NCI-H1694 (cell line): ENCODE results near the gene THAP8.
A peak's percentile ranks its signal among the peaks of the same experiment; 100 is the strongest.

ENCODE experiments used
- DNase-seq: peaks from one replicate; lab custom pipeline; 2025; lab: John Stamatoyannopoulos, UW

The THAP8 gene, protein sequence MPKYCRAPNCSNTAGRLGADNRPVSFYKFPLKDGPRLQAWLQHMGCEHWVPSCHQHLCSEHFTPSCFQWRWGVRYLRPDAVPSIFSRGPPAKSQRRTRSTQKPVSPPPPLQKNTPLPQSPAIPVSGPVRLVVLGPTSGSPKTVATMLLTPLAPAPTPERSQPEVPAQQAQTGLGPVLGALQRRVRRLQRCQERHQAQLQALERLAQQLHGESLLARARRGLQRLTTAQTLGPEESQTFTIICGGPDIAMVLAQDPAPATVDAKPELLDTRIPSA

GRCh38 chr19:36054119-36054732 is at the start of gene THAP8:
TSS of gene THAP8 (minus strand) at chr19:36054285. CDS start at chr19:36054217, 68 bp downstream.
- peak; percentile 99 for DNase-seq

- DNase-seq = no peak
These were observed 49.0 kb upstream of the THAP8 start for GRCh38 chr19:36103040-36103626.

DNA sequence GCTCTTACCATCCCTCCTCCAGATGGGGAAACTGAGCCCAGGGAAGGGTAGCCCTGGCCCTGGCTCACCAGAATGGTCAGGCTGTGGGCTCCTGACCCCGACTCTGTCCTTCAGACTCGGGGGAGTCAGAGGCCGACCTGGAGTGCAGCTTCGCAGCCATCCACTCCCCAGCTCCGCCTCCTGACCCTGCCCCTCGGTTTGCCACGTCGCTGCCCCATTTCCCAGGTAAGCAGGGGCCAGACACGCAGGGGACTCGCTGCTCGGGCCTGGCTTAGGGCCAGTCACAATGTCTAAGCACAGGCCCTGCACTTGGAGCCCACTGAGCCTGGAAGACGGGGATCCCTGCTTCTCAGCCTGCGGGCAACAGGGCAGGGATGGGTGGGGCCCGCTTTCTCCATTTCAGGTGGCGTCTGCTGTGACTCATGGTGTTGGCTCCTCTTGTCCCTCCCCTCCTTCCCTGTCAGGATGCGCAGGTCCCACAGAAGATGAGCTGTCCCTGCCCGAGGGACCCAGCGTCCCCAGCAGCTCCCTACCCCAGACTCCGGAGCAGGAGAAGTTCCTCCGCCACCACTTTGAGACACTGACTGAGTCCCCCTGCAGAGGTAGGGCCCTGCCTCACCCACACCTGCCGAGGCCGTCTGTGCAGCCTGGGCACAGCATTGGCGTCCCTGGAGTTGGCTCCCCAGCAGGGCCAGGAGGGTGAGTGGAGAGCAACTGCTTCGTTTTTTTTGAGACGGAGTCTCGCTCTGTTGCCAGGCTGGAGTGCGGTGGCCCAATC is 47.7 kb upstream of the THAP8 start:
- no peak for DNase-seq

- no peak for DNase-seq
These were observed 46.4 kb upstream of the THAP8 start for GRCh38 chr19:36100476-36100875.

DNA sequence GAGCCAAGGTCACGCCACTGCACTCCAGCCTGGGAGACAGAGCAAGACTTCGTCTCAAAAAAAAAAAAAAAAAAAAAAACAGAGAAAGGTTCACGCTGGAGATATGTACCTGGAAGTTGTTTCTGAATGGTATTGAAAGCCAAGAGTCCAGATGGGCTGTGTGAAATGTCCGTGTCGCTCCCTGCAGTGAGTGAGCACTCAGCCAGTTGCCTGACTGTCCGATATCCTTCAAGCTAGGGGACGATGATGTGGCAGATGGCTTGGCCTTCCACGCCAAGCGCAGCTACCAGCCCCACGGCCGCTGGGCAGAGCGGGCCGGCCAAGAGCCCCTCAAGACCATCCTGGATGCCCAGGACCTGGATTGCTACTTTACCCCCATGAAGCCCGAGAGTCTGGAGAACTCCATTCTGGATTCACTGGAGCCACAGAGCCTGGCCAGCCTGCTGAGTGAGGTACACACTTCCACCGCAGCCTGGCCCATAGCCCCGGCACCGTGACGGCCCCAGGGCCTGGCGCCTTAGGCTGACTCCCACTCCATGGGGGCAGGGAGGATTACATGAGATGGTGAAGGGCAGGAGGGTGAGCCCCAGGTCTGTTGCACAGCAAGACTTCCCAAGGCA is 45.2 kb upstream of the THAP8 start:
- DNase-seq = no peak

- DNase-seq = no peak
These were observed 43.0 kb upstream of the THAP8 start for GRCh38 chr19:36097036-36097435.

DNA sequence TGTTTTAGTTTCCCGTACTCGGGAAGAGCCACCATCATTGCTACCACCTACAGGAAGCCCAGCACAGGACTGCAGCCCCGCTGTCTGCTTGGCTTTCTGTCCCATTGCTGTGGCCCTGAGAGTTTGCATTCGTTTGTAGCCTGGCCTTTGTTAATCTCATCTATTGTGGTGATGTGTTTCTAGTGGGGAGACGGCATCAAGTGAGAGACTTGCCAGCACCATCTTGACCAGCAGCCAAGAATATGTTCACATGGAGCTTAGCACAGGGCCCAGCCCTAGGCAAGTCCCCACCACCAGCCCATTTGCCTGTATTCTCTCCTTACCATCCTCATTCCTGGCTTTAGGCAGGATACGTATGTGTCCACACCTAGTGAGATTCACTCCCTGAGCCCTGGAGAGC is 39.6 kb upstream of the THAP8 start:
- no peak for DNase-seq

GRCh38 chr19:36093146-36093662 is 39.1 kb upstream of the THAP8 start:
- no peak for DNase-seq

DNA sequence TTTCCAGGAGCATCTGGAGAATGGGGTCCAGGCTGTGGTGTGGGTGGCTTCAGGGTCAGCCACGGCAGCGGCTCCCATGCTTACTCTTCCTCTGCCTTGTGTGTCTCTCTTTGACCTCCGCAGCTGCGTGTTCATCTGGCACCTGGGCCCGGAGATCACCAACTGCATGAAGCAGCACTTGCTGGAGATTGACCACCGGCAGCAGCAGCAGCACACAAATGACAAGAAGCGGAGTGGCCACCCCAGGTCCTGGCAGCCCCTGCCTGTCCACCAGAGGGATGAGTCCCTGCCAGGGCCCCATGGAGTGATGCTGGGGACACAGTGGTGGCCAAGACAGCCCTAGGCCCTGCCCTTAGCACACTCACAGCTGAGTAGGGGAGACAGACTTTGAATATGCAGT is 38.5 kb upstream of the THAP8 start:
- no peak for DNase-seq

- DNase-seq = no peak
These were observed 37.0 kb upstream of the THAP8 start for GRCh38 chr19:36090910-36091695.

DNA sequence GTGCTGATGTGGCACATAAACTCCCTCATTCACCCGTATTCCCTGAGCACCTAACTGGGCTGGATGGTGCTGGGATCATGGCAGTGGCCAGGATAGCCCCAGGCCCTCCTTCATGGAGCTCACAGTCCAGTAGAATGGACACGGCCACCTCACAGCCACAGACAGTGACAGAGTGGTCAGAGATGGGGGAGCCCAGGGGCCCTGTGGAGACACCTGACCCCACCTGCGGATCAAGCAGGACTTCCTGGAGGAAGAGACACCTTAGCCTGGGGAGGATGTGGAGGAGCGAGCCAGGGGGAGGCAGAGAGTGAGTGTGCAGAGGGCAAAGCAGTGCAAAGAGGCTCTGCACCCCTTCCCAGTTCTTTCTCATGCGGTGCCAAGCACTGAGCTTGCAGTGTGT is 35.8 kb upstream of the THAP8 start:
- no peak for DNase-seq

- DNase-seq = no peak
These were observed 32.2 kb upstream of the THAP8 start for GRCh38 chr19:36086326-36086725.

GRCh38 chr19:36084231-36085009 is 30.3 kb upstream of the THAP8 start:
- no peak for DNase-seq

DNA sequence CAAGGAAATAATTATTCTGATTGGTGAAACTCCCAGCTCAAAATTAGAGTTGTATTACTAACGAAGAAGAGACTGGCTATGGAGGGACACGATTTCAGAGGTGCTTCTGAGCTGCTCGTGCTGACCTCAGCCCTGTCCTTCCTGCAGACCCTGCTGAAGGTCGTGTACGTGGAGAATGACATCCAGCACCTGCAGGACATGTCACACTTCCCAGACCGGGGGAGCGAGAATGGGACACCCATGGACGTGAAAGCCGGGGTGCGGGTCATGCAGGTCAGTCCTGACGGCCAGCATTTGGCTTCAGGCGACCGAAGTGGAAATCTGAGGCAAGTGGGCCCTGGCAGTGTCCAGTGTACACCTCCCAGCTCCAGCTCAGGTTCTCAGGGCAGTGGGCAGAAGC is 28.8 kb upstream of the THAP8 start:
- DNase-seq = no peak

- DNase-seq = no peak
These were observed 27.8 kb upstream of the THAP8 start for GRCh38 chr19:36081894-36082293.

GRCh38 chr19:36081385-36081784 is 27.3 kb upstream of the THAP8 start:
- DNase-seq = no peak

DNA sequence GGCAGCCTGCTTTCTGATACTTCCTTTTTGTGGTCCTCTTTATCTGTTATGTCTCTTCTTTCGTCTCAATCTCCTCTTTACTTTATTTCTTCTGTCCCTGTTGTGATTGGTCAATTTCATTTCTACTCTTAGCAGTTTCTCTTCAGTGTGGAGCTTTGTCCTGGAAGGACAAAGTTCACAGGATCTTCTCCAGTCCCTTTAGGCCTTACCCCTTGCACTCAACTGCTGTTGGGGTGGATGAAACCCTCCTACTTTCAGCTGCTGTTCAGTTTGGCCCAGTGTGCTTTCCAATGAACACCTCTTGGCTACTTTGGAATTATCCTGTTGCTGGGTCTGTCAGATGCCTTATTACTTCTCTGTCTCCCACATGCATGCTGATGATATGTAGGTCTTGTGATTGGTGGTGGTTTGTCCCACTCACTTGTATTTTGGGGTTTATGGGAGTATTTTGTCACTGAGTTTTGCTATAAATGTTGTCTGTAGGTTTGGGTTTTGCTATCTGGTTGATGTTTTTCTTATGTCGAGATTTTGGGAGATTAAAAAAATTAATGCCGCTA is 25.4 kb upstream of the THAP8 start:
- DNase-seq = no peak

GRCh38 chr19:36073121-36073876 is 19.2 kb upstream of the THAP8 start:
- DNase-seq = no peak

DNA sequence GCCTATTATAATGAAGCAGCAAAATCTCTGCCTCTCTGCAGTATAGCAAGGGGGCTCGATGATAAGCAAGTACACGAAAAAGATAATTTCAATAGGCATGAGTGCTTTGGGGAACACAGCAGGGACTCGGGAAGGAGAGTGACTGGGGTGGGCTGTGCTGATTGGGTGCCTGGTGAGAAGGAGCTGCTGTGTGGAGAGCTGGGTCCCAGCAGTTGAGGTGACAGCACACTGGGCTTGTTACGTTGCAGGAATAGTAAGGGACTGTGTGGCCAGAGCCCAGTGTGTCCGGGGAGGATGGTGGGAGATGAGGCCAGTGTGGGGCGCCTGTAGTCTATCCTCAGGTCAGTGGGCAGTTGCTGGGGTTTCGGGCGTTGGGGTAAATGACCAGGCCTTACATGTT is 18.0 kb upstream of the THAP8 start:
- no peak for DNase-seq
